ENCODE measurements around the gene SYNE1.

DNA sequence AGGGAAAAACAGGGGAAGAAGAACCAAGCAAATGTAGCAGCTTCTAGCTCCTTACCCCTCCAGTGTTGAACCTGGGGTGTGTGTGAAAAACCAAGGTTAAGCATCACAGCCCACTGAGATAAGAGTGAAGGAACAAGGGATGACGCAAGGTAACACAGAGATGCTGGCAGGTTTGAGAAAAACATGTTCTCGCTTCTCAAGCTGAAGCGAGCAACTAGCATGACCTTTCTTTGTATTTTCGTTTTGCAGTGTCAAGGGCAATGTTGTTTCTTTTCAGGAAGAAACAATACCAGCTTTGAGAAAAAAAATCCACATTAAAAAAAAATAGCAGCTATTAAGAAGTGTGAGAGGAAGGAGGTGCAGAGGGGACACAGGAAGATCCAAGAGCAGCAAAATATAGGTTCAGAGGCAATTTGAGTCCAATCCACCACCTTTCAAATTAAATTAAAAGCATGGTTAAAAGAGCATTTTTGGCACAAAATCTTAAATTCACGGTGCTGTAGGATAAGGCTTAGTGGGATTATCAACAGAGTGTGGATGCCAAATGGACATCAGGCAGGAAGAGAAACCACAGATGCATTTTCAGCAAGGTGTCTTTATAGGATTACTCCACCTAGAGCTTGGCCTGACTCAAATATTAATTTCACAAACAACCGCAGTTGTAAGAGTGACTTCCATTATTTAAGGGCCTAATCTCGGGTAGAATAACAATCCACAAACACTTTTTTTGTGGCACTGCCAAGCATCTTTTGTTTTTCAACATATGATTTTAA is 70.9 kb downstream of the SYNE1 start:
- TF ChIP-seq CTCF (IDR thresholded peaks at IDR 0.05 in 8 of 11, conservative IDR thresholded peaks at IDR 0.05 in 3 of 11), result no peak
- TF ChIP-seq POLR2A (IDR thresholded peaks at IDR 0.05), result no peak
- peak in 1 of 3 donors; percentile 60 for TF ChIP-seq POLR2AphosphoS5 (IDR thresholded peaks at IDR 0.05)
